OCI-LY1 (cell line): ENCODE measurements around the gene SLC22A25.
"Not testable (repeated sequence)": the region's sequence is repeated elsewhere in the genome, so short reads cannot be mapped to it uniquely, and the experiment has no call there.

Experiments
- H2AFZ ChIP-seq: fragments of 200-600 bp; sonication (generic), shearing (Covaris generic); 2 replicates; pipeline ENCODE4 v1.6.0; 2014; ENCODE audit warnings: antibody characterized with exemption, mild to moderate bottlenecking, low read length
- H3F3A ChIP-seq: fragments of 200-600 bp; sonication (generic), shearing (Covaris generic); 2 replicates; pipeline ENCODE4 v1.6.0; 2014; ENCODE audit warnings: mild to moderate bottlenecking, antibody characterized with exemption, low read length, moderate library complexity; ENCODE audit not compliant: insufficient read depth
- H3K27ac ChIP-seq: fragments of 200-600 bp; sonication (generic); 2 replicates; pipeline ENCODE4 v1.5.1; 2014; ENCODE audit warnings: low read length, mixed run types, mild to moderate bottlenecking, low read depth; ENCODE audit not compliant: poor library complexity, severe bottlenecking
- H3K27me3 ChIP-seq: fragments of 200-600 bp; sonication (generic); 2 replicates; pipeline ENCODE4 v1.6.0; 2014; ENCODE audit warnings: antibody characterized with exemption, mild to moderate bottlenecking, low read length, moderate library complexity; ENCODE audit not compliant: insufficient read depth
- H3K36me3 ChIP-seq: fragments of 200-600 bp; sonication (generic); 2 replicates; pipeline ENCODE4 v1.6.1; 2014; ENCODE audit warnings: mild to moderate bottlenecking, antibody characterized with exemption, low read length, moderate library complexity, mixed read lengths; ENCODE audit not compliant: insufficient read depth
- H3K4me1 ChIP-seq: fragments of 200-600 bp; sonication (generic); 2 replicates; pipeline ENCODE4 v1.5.1; 2014; ENCODE audit warnings: mild to moderate bottlenecking, low read length, moderate library complexity; ENCODE audit not compliant: insufficient read depth, severe bottlenecking
- H3K4me2 ChIP-seq: fragments of 200-600 bp; sonication (generic), shearing (Covaris generic); 2 replicates; pipeline ENCODE4 v1.6.1; 2014; ENCODE audit warnings: low read length
- H3K4me3 ChIP-seq: fragments of 200-600 bp; sonication (generic); 2 replicates; pipeline ENCODE4 v1.5.1; 2014; ENCODE audit warnings: low read length, low read depth, mild to moderate bottlenecking, mixed read lengths; ENCODE audit not compliant: poor library complexity, severe bottlenecking
- H3K79me2 ChIP-seq: fragments of 200-600 bp; shearing (Covaris generic); 2 replicates; pipeline ENCODE4 v1.6.1; 2016; ENCODE audit warnings: mixed run types, low read length, mixed read lengths; ENCODE audit not compliant: insufficient read depth
- H3K9ac ChIP-seq: fragments of 200-600 bp; sonication (generic), shearing (Covaris generic); 2 replicates; pipeline ENCODE4 v1.6.1; 2014; ENCODE audit warnings: mild to moderate bottlenecking, low read length, mixed read lengths
- H3K9me2 ChIP-seq: fragments of 200-600 bp; sonication (generic), shearing (Covaris generic); 2 replicates; pipeline ENCODE4 v1.6.1; 2014; ENCODE audit warnings: low read depth, mild to moderate bottlenecking, low read length, mixed read lengths
- H3K9me3 ChIP-seq: fragments of 200-600 bp; shearing (Covaris generic); 2 replicates; pipeline ENCODE4 v1.6.1; 2014; ENCODE audit warnings: low read length, mixed read lengths
- H4K20me1 ChIP-seq: fragments of 200-600 bp; sonication (generic), shearing (Covaris generic); 2 replicates; pipeline ENCODE4 v1.6.0; 2016; ENCODE audit warnings: mild to moderate bottlenecking, low read length; ENCODE audit not compliant: insufficient read depth
- EZH2 ChIP-seq: fragments of 200-600 bp; sonication (generic), shearing (Covaris generic); IDR thresholded peaks from 2 replicates; pipeline ENCODE4 v1.8.0; 2017; ENCODE audit warnings: borderline replicate concordance, mixed run types, mild to moderate bottlenecking, antibody characterized with exemption, low read length, moderate library complexity, mixed read lengths
- TF ChIP-seq, protein P1 (sequence below): fragments of 200-600 bp; sonication (generic), shearing (Covaris generic); IDR thresholded peaks from 2 replicates; pipeline ENCODE4 v1.5.1; 2017; ENCODE audit warnings: mild to moderate bottlenecking, antibody characterized with exemption, low read length, moderate library complexity, mixed read lengths

The SLC22A25 gene

DNA sequence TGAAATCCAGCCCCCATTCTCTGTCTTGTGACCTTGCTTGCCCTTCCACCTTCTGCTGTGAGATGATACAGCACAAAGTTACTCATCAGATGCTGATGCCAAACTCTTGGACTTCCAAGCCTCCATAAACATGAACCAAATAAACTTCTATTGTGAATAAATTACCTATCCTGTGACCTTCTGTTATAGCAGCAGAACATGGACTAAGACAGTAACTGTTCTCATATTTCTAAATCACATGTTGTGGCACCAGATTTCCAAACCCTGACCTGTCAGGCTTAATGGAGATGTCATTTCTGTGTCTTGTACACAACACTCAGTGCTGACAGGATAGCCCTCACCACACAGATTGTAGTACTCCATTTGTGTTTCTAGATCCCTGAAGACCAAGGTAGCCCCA lies 6.0 kb downstream of the SLC22A25 start:
- no peaks in the 10 kb centered on the region for H3K27me3 ChIP-seq
- no peak overlapping the region for H3K27ac ChIP-seq
- H4K20me1 ChIP-seq = no peaks in the 10 kb centered on the region
- H3K36me3 ChIP-seq = no peaks in the 10 kb centered on the region
- no peaks in the 10 kb centered on the region for H3K9me2 ChIP-seq
- H3K4me3 ChIP-seq = no peak overlapping the region
- H2AFZ ChIP-seq = no peak overlapping the region
- H3K9me3 ChIP-seq = no peaks in the 10 kb centered on the region
- H3K4me1 ChIP-seq = no peaks in the 10 kb centered on the region
- no peak overlapping the region for H3K9ac ChIP-seq
- H3F3A ChIP-seq = no peaks in the 10 kb centered on the region
- no peaks in the 10 kb centered on the region for H3K79me2 ChIP-seq
- TF ChIP-seq, protein P1, sequence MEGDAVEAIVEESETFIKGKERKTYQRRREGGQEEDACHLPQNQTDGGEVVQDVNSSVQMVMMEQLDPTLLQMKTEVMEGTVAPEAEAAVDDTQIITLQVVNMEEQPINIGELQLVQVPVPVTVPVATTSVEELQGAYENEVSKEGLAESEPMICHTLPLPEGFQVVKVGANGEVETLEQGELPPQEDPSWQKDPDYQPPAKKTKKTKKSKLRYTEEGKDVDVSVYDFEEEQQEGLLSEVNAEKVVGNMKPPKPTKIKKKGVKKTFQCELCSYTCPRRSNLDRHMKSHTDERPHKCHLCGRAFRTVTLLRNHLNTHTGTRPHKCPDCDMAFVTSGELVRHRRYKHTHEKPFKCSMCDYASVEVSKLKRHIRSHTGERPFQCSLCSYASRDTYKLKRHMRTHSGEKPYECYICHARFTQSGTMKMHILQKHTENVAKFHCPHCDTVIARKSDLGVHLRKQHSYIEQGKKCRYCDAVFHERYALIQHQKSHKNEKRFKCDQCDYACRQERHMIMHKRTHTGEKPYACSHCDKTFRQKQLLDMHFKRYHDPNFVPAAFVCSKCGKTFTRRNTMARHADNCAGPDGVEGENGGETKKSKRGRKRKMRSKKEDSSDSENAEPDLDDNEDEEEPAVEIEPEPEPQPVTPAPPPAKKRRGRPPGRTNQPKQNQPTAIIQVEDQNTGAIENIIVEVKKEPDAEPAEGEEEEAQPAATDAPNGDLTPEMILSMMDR = no peak
- TF ChIP-seq EZH2 = no peak
- no peak overlapping the region for H3K4me2 ChIP-seq

DNA sequence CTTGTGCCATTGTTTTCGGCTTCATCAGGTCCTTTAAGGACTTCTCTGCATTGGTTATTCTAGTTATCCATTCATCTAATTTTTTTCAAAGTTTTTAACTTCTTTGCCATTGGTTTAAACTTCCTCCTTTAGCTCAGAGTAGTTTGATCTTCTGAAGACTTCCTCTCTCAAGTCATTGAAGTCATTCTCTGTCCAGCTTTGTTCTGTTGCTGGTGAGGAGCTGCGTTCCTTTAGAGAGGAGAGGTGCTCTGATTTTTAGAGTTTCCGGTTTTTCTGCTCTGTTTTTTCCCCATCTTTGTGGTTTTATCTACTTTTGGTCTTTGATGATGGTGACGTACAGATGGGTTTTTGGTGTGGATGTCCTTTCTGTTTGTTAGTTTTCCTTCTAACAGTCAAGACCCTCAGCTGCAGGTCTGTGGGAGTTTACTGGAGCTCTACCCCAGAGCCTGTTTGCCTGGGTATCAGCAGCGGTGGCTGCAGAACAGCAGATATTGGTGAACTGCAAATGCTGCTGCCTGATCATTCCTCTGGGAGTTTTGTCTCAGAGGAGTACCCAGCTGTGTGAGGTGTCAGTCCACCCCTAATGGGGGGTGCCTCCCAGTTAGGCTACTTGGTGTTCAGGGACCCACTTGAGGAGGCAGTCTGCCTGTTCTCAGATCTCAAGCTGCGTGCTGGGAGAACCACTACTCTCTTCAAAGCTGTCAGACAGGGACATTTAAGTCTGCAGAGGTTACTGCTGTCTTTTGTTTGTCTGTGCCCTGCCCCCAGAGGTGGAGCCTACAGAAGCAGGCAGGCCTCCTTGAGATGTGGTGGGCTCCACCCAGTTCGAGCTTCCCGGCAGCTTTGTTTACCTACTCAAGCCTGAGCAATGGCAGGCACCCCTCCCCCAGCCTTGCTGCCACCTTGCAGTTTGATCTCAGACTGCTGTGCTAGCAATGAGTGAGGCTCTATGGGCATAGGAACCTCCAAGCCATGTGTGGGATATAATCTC lies 7.6 kb downstream of the SLC22A25 start:
- H3K4me2 ChIP-seq, H3K79me2 ChIP-seq, H3K9me3 ChIP-seq, H4K20me1 ChIP-seq, H3K4me1 ChIP-seq, H3K27me3 ChIP-seq, H2AFZ ChIP-seq, H3K4me3 ChIP-seq, H3K9me2 ChIP-seq, H3K9ac ChIP-seq, H3F3A ChIP-seq, H3K36me3 ChIP-seq, H3K27ac ChIP-seq: not testable (repeated sequence)

DNA sequence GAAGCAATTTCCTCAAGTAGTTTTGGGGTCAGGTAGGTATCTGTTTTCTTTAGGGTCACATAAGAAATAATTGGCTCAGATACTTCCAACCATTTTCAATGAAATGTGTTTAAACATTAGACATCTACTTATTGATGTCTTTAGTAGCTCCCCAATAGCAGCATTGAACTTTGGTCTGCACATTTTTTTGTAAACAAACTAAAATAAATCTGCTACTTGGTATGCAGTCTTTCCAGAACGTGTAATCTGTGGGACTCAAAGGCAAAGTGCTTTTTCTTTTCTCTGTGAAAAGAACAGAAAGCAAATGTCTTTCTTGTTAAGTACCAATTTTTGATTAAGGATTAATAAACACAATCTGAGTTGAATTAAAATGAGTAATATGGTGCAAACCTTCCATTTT lies 13.6 kb downstream of the SLC22A25 start:
- Histone ChIP-seq H3K9ac (no peak overlapping the region), H3K36me3 (no peaks in the 10 kb centered on the region), H3K4me2 (no peak overlapping the region), H3K9me3 (no peaks in the 10 kb centered on the region), H3K27ac (no peak overlapping the region), H3K4me3 (no peak overlapping the region), H3K79me2 (no peaks in the 10 kb centered on the region), H4K20me1 (no peaks in the 10 kb centered on the region), H3K27me3 (no peaks in the 10 kb centered on the region), H3F3A (no peaks in the 10 kb centered on the region), H2AFZ (no peak overlapping the region), H3K9me2 (no peaks in the 10 kb centered on the region), H3K4me1 (no peaks in the 10 kb centered on the region)
- TF ChIP-seq, protein P1 = no peak
- no peak for TF ChIP-seq EZH2
